ENCODE measurements around the gene RHBDD1.

Gene RHBDD1

GRCh38 chr2:226915846-226916360, 80.0 kb downstream of the RHBDD1 start:
- DNase-seq (ENCODE audit: low read depth in 2 of 2): no peak

GRCh38 chr2:226916669-226917068, 80.8 kb downstream of the RHBDD1 start:
- DNase-seq (ENCODE audit: low read depth in 2 of 2): no peak

- DNase-seq (ENCODE audit: low read depth in 2 of 2): no peak
Measured at GRCh38 chr2:226932443-226932842, 96.6 kb downstream of the RHBDD1 start.

- no peak for DNase-seq (ENCODE audit: low read depth in 2 of 2)
Measured at GRCh38 chr2:226934546-226935201, 98.8 kb downstream of the RHBDD1 start.

- no peak for DNase-seq (ENCODE audit: low read depth in 2 of 2)
Measured at GRCh38 chr2:226943862-226944620, 108.2 kb downstream of the RHBDD1 start.

- no peak for DNase-seq (ENCODE audit: low read depth in 2 of 2)
Measured at GRCh38 chr2:226953206-226953605, 117.4 kb downstream of the RHBDD1 start.

GRCh38 chr2:226953826-226954225, 118.0 kb downstream of the RHBDD1 start:
- DNase-seq (ENCODE audit: low read depth in 2 of 2): no peak

GRCh38 chr2:226956659-226957058, 120.8 kb downstream of the RHBDD1 start:
- no peak for DNase-seq (ENCODE audit: low read depth in 2 of 2)

- DNase-seq (ENCODE audit: low read depth in 2 of 2): no peak
Measured at GRCh38 chr2:226959418-226959817, 123.6 kb downstream of the RHBDD1 start.

GRCh38 chr2:226962176-226962773, 126.4 kb downstream of the RHBDD1 start:
- no peak for DNase-seq (ENCODE audit: low read depth in 2 of 2)

GRCh38 chr2:226963528-226963927, 127.7 kb downstream of the RHBDD1 start:
- DNase-seq (ENCODE audit: low read depth in 2 of 2): no peak

GRCh38 chr2:226965376-226965775, 129.5 kb downstream of the RHBDD1 start:
- DNase-seq (ENCODE audit: low read depth in 2 of 2): no peak

- DNase-seq (ENCODE audit: low read depth in 2 of 2): no peak
Measured at GRCh38 chr2:226969417-226970080, 133.7 kb downstream of the RHBDD1 start.

- DNase-seq (ENCODE audit: low read depth in 2 of 2): no peak
Measured at GRCh38 chr2:226970362-226970761, 134.5 kb downstream of the RHBDD1 start.

GRCh38 chr2:226971084-226971483, 135.2 kb downstream of the RHBDD1 start:
- no peak for DNase-seq (ENCODE audit: low read depth in 2 of 2)

- no peak for DNase-seq (ENCODE audit: low read depth in 2 of 2)
Measured at GRCh38 chr2:226971770-226972169, 135.9 kb downstream of the RHBDD1 start.

GRCh38 chr2:226973816-226974215, 138.0 kb downstream of the RHBDD1 start:
- DNase-seq (ENCODE audit: low read depth in 2 of 2): no peak

- DNase-seq (ENCODE audit: low read depth in 2 of 2): no peak
Measured at GRCh38 chr2:226977775-226978190, 141.9 kb downstream of the RHBDD1 start.

GRCh38 chr2:226978300-226978699, 142.4 kb downstream of the RHBDD1 start:
- DNase-seq (ENCODE audit: low read depth in 2 of 2): no peak

- no peak for DNase-seq (ENCODE audit: low read depth in 2 of 2)
Measured at GRCh38 chr2:226979004-226979403, 143.2 kb downstream of the RHBDD1 start.

GRCh38 chr2:226981791-226982326, 146.0 kb downstream of the RHBDD1 start:
- DNase-seq (ENCODE audit: low read depth in 2 of 2): no peak

Measured in activated CD8-positive, alpha-beta memory T cell treated with anti-CD3 and anti-CD28 coated beads for 4 hours (primary cell).